ENCODE data around the gene PLD1. TPM values are rescaled to one million over a fixed set of nuclear protein-coding genes. Genes with fewer than 3 reads are reported as not detected.

Gene PLD1
- total RNA-seq, 1 donor from 2014 or later, result 59.5 TPM

DNA sequence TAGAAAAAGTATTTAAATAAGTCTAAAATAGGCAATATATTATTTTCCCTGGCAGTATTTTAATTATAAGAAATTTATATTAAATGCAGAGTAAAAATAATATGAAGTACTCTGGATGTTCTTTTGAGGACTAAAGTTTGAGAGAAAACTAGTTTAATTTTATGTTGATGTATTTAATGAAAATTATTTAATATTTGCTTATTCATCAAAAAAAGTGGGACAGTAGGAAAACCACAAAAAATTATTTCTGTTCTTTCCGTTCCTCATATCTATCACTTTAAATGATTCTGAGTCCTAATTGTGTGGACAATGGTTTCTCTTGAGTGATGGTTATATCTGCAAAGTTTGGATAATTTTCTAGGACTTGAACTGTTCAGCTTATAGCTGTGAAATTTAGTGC lies 202.8 kb downstream of the PLD1 start:
- Histone ChIP-seq H3K36me3 (peaks cover 42% of the 10 kb centered on the region), H3K4me1 (peaks cover 3% of the 10 kb centered on the region), H3K27me3 (ENCODE audit: low read depth) (no peaks in the 10 kb centered on the region), H3K4me3 (no peak overlapping the region), H3K27ac (replicated peaks) (no peak overlapping the region), H3K9me3 (replicated peaks) (no peaks in the 10 kb centered on the region)
- DNase-seq, result no peak
- TF ChIP-seq, protein P1, sequence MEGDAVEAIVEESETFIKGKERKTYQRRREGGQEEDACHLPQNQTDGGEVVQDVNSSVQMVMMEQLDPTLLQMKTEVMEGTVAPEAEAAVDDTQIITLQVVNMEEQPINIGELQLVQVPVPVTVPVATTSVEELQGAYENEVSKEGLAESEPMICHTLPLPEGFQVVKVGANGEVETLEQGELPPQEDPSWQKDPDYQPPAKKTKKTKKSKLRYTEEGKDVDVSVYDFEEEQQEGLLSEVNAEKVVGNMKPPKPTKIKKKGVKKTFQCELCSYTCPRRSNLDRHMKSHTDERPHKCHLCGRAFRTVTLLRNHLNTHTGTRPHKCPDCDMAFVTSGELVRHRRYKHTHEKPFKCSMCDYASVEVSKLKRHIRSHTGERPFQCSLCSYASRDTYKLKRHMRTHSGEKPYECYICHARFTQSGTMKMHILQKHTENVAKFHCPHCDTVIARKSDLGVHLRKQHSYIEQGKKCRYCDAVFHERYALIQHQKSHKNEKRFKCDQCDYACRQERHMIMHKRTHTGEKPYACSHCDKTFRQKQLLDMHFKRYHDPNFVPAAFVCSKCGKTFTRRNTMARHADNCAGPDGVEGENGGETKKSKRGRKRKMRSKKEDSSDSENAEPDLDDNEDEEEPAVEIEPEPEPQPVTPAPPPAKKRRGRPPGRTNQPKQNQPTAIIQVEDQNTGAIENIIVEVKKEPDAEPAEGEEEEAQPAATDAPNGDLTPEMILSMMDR (IDR thresholded peaks at IDR 0.05; ENCODE audit: borderline replicate concordance), result no peak
- intact Hi-C loops (cut with micrococcal nuclease), result no loop called here

DNA sequence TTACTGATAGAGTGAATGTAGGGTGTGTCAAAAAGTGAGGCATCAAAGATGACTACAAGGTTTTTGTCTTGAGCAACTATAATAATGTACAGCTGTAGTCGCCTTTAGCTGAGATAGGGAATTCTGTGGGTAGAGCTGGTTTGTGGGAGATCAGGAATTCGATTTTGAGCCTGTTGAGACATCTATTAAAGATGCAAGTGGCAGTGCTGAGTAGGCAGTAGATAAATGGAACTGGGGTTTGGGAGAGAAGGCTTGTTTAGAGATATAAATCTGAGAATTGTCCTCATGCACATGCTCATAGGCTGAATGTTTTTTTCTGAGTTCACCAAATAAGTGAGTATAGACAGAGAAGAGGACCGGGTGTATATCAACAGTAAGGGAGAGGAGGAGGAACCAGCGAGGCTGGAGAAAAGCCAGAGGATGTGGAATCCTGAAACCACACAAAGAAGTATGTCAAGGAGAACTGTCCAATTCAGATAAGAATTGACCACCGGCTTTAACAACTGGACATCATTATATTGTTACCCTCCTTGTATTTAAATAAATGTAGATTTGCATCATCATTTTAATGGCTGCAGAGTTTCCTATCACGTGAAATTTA lies 204.0 kb downstream of the PLD1 start:
- TF ChIP-seq, protein P1 (IDR thresholded peaks at IDR 0.05; ENCODE audit: borderline replicate concordance), result no peak
- no peak for DNase-seq
- Histone ChIP-seq H3K4me1 (peaks cover 3% of the 10 kb centered on the region), H3K27me3 (ENCODE audit: low read depth) (no peaks in the 10 kb centered on the region), H3K27ac (replicated peaks) (no peak overlapping the region), H3K4me3 (no peak overlapping the region), H3K36me3 (peaks cover 42% of the 10 kb centered on the region), H3K9me3 (replicated peaks) (no peaks in the 10 kb centered on the region)
- intact Hi-C loops (cut with micrococcal nuclease), result no loop called here

DNA sequence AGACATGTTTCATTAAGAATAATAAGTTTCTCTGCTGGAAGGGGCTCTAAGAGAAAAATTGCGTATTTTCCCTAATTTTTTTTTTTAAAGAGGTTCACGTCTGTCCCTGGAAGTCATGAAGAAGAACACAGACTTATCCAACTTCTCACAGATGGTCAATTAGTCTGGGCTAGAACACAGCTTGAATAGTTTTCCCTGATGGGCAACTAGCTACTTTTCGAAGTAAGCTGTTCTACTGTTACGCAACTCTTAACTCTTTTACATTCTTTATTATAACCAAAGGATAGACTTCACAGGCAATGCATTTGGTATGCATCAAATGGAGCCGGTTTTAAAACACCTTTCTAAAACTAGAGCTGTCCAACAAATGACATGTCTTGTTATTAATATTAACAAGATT lies 205.9 kb downstream of the PLD1 start:
- no peaks in the 10 kb centered on the region for H3K9me3 ChIP-seq (replicated peaks)
- H3K27me3 ChIP-seq (ENCODE audit: low read depth), result no peaks in the 10 kb centered on the region
- intact Hi-C loops (cut with micrococcal nuclease), result no loop called here
- H3K4me3 ChIP-seq, result no peak overlapping the region
- peak overlapping the region; percentile 24 for H3K27ac ChIP-seq (replicated peaks)
- TF ChIP-seq, protein P1 (IDR thresholded peaks at IDR 0.05; ENCODE audit: borderline replicate concordance), result no peak
- no peak for DNase-seq
- H3K36me3 ChIP-seq, result peaks cover 39% of the 10 kb centered on the region
- peaks cover 3% of the 10 kb centered on the region for H3K4me1 ChIP-seq

DNA sequence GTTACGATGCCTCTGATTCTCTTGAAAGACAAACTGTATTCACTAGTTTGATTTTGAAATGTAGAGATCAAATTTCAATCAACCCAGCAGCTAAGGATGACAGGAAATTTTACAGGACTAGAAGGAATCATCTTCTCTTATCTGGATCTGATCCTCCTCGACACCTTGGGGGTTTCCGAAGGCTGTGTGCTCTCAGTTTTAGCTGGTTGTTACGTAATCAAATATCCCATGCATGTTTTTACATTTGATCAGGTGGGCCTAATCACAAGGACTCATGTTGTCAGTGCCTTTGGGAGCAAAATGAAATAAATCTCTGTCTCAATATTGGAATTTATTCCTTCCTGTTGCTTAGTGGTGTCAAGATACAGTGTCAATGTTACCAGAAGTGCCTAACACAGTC lies 208.2 kb downstream of the PLD1 start:
- peaks cover 39% of the 10 kb centered on the region for H3K36me3 ChIP-seq
- H3K27ac ChIP-seq (replicated peaks), result no peak overlapping the region
- no peaks in the 10 kb centered on the region for H3K9me3 ChIP-seq (replicated peaks)
- TF ChIP-seq, protein P1 (IDR thresholded peaks at IDR 0.05; ENCODE audit: borderline replicate concordance), result no peak
- no peak overlapping the region for H3K4me3 ChIP-seq
- peaks cover 3% of the 10 kb centered on the region for H3K4me1 ChIP-seq
- intact Hi-C loops (cut with micrococcal nuclease), result no loop called here
- DNase-seq, result no peak
- H3K27me3 ChIP-seq (ENCODE audit: low read depth), result no peaks in the 10 kb centered on the region

DNA sequence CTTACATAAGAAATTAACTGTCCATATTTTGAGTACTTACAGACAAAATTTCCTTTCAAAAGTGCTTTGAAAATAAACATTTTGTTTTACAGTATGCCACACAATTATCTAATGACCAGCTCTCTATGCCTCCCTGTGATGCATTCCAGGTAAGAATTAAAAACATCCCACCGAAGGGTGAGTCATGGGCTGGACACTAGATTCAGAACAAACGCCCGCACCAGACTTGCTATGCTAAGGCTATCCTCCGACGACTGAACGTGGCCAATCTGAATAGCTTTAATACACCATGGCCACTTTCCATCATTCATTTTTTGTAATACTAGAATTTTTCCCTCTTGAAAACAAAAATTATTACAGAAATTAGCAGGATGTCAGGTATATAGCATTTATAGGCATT lies 210.3 kb downstream of the PLD1 start:
- Histone ChIP-seq H3K27ac (replicated peaks) (no peak overlapping the region), H3K36me3 (peaks cover 38% of the 10 kb centered on the region), H3K4me3 (no peak overlapping the region), H3K9me3 (replicated peaks) (no peaks in the 10 kb centered on the region), H3K4me1 (no peaks in the 10 kb centered on the region), H3K27me3 (ENCODE audit: low read depth) (no peaks in the 10 kb centered on the region)
- no peak for DNase-seq
- intact Hi-C loops (cut with micrococcal nuclease), result no loop called here
- TF ChIP-seq, protein P1 (IDR thresholded peaks at IDR 0.05; ENCODE audit: borderline replicate concordance), result no peak
